ENCODE measurements around the gene ACACB. TPM values are rescaled to one million over a fixed set of nuclear protein-coding genes. Genes with fewer than 3 reads are reported as not detected.

The ACACB gene
- total RNA-seq, 1 experiment from 2014 or later, result 1.0 TPM

- Mint-ChIP-seq H3K4me1 (ENCODE audit: insufficient read depth, unreplicated experiment) (no peaks in the 10 kb centered on the region), H3K36me3 (ENCODE audit: insufficient read depth, unreplicated experiment) (no peaks in the 10 kb centered on the region), H3K4me3 (ENCODE audit: unreplicated experiment) (no peak overlapping the region), H3K27ac (ENCODE audit: low read depth, unreplicated experiment) (no peak overlapping the region), H3K9me3 (ENCODE audit: unreplicated experiment) (no peaks in the 10 kb centered on the region), H3K27me3 (ENCODE audit: insufficient read depth, unreplicated experiment) (no peaks in the 10 kb centered on the region)
- intact Hi-C loops (cut with micrococcal nuclease), result no loop called here
- DNase-seq (ENCODE audit: unreplicated experiment), result no peak
- TF ChIP-seq, protein P1, sequence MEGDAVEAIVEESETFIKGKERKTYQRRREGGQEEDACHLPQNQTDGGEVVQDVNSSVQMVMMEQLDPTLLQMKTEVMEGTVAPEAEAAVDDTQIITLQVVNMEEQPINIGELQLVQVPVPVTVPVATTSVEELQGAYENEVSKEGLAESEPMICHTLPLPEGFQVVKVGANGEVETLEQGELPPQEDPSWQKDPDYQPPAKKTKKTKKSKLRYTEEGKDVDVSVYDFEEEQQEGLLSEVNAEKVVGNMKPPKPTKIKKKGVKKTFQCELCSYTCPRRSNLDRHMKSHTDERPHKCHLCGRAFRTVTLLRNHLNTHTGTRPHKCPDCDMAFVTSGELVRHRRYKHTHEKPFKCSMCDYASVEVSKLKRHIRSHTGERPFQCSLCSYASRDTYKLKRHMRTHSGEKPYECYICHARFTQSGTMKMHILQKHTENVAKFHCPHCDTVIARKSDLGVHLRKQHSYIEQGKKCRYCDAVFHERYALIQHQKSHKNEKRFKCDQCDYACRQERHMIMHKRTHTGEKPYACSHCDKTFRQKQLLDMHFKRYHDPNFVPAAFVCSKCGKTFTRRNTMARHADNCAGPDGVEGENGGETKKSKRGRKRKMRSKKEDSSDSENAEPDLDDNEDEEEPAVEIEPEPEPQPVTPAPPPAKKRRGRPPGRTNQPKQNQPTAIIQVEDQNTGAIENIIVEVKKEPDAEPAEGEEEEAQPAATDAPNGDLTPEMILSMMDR (IDR thresholded peaks at IDR 0.05; ENCODE audit: unreplicated experiment), result no peak
- BruUV-seq (replicated peaks), result no TSS peak
- ChIA-PET CTCF (interaction anchor here (0.6 to 2.0 kb wide), 3 partner anchors 11 to 606 kb away, joined by 3 to 6 read pairs (median 3); no protein-coding TSS in a partner anchor), POLR2A (no interaction called here)
These were observed 124.0 kb downstream of the ACACB start for GRCh38 chr12:109240365-109240764.

- intact Hi-C loops (cut with micrococcal nuclease), result no loop called here
- Mint-ChIP-seq H3K9me3 (ENCODE audit: unreplicated experiment) (no peaks in the 10 kb centered on the region), H3K27ac (ENCODE audit: low read depth, unreplicated experiment) (no peak overlapping the region), H3K4me1 (ENCODE audit: insufficient read depth, unreplicated experiment) (no peaks in the 10 kb centered on the region), H3K27me3 (ENCODE audit: insufficient read depth, unreplicated experiment) (no peaks in the 10 kb centered on the region), H3K4me3 (ENCODE audit: unreplicated experiment) (no peak overlapping the region), H3K36me3 (ENCODE audit: insufficient read depth, unreplicated experiment) (peaks cover 4% of the 10 kb centered on the region)
- no peak for DNase-seq (ENCODE audit: unreplicated experiment)
- BruUV-seq (replicated peaks), result no TSS peak
- ChIA-PET CTCF (no interaction called here), POLR2A (no interaction called here)
- TF ChIP-seq, protein P1 (IDR thresholded peaks at IDR 0.05; ENCODE audit: unreplicated experiment), result no peak
These were observed 125.5 kb downstream of the ACACB start for GRCh38 chr12:109241936-109242335.

- Mint-ChIP-seq H3K9me3 (ENCODE audit: unreplicated experiment) (no peaks in the 10 kb centered on the region), H3K4me1 (ENCODE audit: insufficient read depth, unreplicated experiment) (no peaks in the 10 kb centered on the region), H3K27ac (ENCODE audit: low read depth, unreplicated experiment) (no peak overlapping the region), H3K27me3 (ENCODE audit: insufficient read depth, unreplicated experiment) (no peaks in the 10 kb centered on the region), H3K36me3 (ENCODE audit: insufficient read depth, unreplicated experiment) (peaks cover 4% of the 10 kb centered on the region), H3K4me3 (ENCODE audit: unreplicated experiment) (no peak overlapping the region)
- ChIA-PET CTCF (no interaction called here), POLR2A (no interaction called here)
- intact Hi-C loops (cut with micrococcal nuclease), result no loop called here
- TF ChIP-seq, protein P1 (IDR thresholded peaks at IDR 0.05; ENCODE audit: unreplicated experiment), result no peak
- no peak for DNase-seq (ENCODE audit: unreplicated experiment)
- BruUV-seq (replicated peaks), result no TSS peak
These were observed 127.7 kb downstream of the ACACB start for GRCh38 chr12:109244073-109244472.

GRCh38 chr12:109246221-109246620 lies 129.8 kb downstream of the ACACB start:
- no peaks in the 10 kb centered on the region for H3K4me1 Mint-ChIP-seq (ENCODE audit: insufficient read depth, unreplicated experiment)
- TF ChIP-seq, protein P1 (IDR thresholded peaks at IDR 0.05; ENCODE audit: unreplicated experiment), result no peak
- H3K4me3 Mint-ChIP-seq (ENCODE audit: unreplicated experiment), result no peak overlapping the region
- DNase-seq (ENCODE audit: unreplicated experiment), result no peak
- no TSS peak for BruUV-seq (replicated peaks)
- ChIA-PET POLR2A (interaction anchor here (0.6 to 1.4 kb wide), 2 partner anchors 62 to 250 kb away, joined by 3 read pairs; no protein-coding TSS in a partner anchor), CTCF (interaction anchor here (0.5 to 5.0 kb wide), 5 partner anchors 17 to 441 kb away, joined by 3 to 30 read pairs (median 3); no protein-coding TSS in a partner anchor)
- intact Hi-C loops (cut with micrococcal nuclease), result no loop called here
- H3K27ac Mint-ChIP-seq (ENCODE audit: low read depth, unreplicated experiment), result no peak overlapping the region
- H3K36me3 Mint-ChIP-seq (ENCODE audit: insufficient read depth, unreplicated experiment), result peaks cover 4% of the 10 kb centered on the region
- H3K27me3 Mint-ChIP-seq (ENCODE audit: insufficient read depth, unreplicated experiment), result no peaks in the 10 kb centered on the region
- H3K9me3 Mint-ChIP-seq (ENCODE audit: unreplicated experiment), result no peaks in the 10 kb centered on the region

Measured in MCF 10A (cell line).